Neural cell (in vitro differentiated cells): Measurements from ENCODE around the gene C16orf74. TPM values are rescaled to one million over a fixed set of nuclear protein-coding genes. Genes with fewer than 3 reads are reported as not detected.

Experiments
- H2AFZ ChIP-seq: fragments of 200-600, 300-800 bp; sonication (generic), shearing (Covaris generic); 2 replicates; pipeline ENCODE4 v1.6.0; 2014; ENCODE audit warnings: low read depth, mild to moderate bottlenecking, antibody characterized with exemption, low read length, moderate library complexity
- H3F3A ChIP-seq: fragments of 200-600 bp; shearing (Covaris generic); 2 replicates; pipeline ENCODE4 v1.6.1; 2016; ENCODE audit warnings: mild to moderate bottlenecking, moderate library complexity, mixed read lengths, antibody characterized with exemption, low read length; ENCODE audit not compliant: insufficient read depth, poor library complexity, severe bottlenecking
- H3K27ac ChIP-seq: fragments of 200-600, 300-800 bp; sonication (generic), shearing (Covaris generic); 2 replicates; pipeline ENCODE4 v1.5.1; 2014; ENCODE audit warnings: mild to moderate bottlenecking, low read length, moderate library complexity
- H3K27me3 ChIP-seq: fragments of 300-800, 200-600 bp; sonication (generic), shearing (Covaris generic); 2 replicates; pipeline ENCODE4 v1.6.0; 2014; ENCODE audit warnings: mild to moderate bottlenecking, low read depth, low read length, moderate library complexity; ENCODE audit not compliant: insufficient read depth
- H3K36me3 ChIP-seq: fragments of 300-800, 200-600 bp; sonication (generic), shearing (Covaris generic); 2 replicates; pipeline ENCODE4 v1.5.1; 2014; ENCODE audit warnings: mild to moderate bottlenecking, antibody characterized with exemption, low read length, moderate library complexity; ENCODE audit not compliant: insufficient read depth
- H3K4me2 ChIP-seq: fragments of 300-800, 200-600 bp; sonication (generic), shearing (Covaris generic); 2 replicates; pipeline ENCODE4 v1.6.0; 2014; ENCODE audit warnings: mild to moderate bottlenecking, low read length
- H3K4me3 ChIP-seq: fragments of 300-800, 200-600 bp; sonication (generic), shearing (Covaris generic); 2 replicates; pipeline ENCODE4 v1.5.1; 2014; ENCODE audit warnings: mild to moderate bottlenecking, low read length, moderate library complexity
- H3K79me2 ChIP-seq: fragments of 200-600 bp; shearing (Covaris generic); replicated peaks from 2 replicates; pipeline ENCODE4 v1.6.0; 2014; ENCODE audit warnings: mild to moderate bottlenecking, low read length, moderate library complexity; ENCODE audit not compliant: insufficient read depth
- H3K9ac ChIP-seq: fragments of 300-800, 200-600 bp; sonication (generic), shearing (Covaris generic); 2 replicates; pipeline ENCODE4 v1.6.1; 2016; ENCODE audit warnings: mild to moderate bottlenecking, low read length, mixed read lengths
- H3K9me2 ChIP-seq: fragments of 200-600 bp; shearing (Covaris generic); 2 replicates; pipeline ENCODE4 v1.6.1; 2016; ENCODE audit warnings: mild to moderate bottlenecking, low read length, mixed read lengths; ENCODE audit not compliant: insufficient read depth
- H3K9me3 ChIP-seq: fragments of 200-600, 300-800 bp; sonication (generic), shearing (Covaris generic); 2 replicates; pipeline ENCODE4 v1.6.1; 2016; ENCODE audit warnings: mild to moderate bottlenecking, mixed run types, low read length, moderate library complexity, mixed read lengths
- H4K20me1 ChIP-seq: fragments of 200-600 bp; shearing (Covaris generic); 2 replicates; pipeline ENCODE4 v1.6.1; 2016; ENCODE audit warnings: mild to moderate bottlenecking, mixed run types; ENCODE audit not compliant: insufficient read depth
- CTCF ChIP-seq: fragments of 450-650 bp; IDR thresholded peaks from 2 replicates; pipeline ENCODE4 v1.5.1; 2014; ENCODE audit warnings: antibody characterized with exemption, mild to moderate bottlenecking, moderate library complexity; ENCODE audit not compliant: poor library complexity, severe bottlenecking
- EP300 ChIP-seq: fragments of 450-650 bp; conservative IDR thresholded peaks from 2 replicates; pipeline ENCODE4 v1.6.1; 2014; ENCODE audit warnings: antibody characterized with exemption, mild to moderate bottlenecking, moderate library complexity; ENCODE audit not compliant: poor library complexity, severe bottlenecking
- EZH2 ChIP-seq: fragments of 200-600, 300-800 bp; shearing (Covaris generic), sonication (generic); IDR thresholded peaks from 2 replicates; pipeline ENCODE4 v1.6.1; 2014; ENCODE audit warnings: antibody characterized with exemption, low read length, borderline replicate concordance, mild to moderate bottlenecking; ENCODE audit not compliant: insufficient read depth, poor library complexity, severe bottlenecking
- MXI1 ChIP-seq: fragments of 450-650 bp; conservative IDR thresholded peaks from 2 replicates; pipeline ENCODE4 v1.6.1; 2014; ENCODE audit warnings: antibody characterized with exemption, mild to moderate bottlenecking; ENCODE audit not compliant: poor library complexity, severe bottlenecking
- POLR2AphosphoS5 ChIP-seq: IDR thresholded peaks from 2 replicates; pipeline ENCODE4 v1.6.1; 2012
- RAD21 ChIP-seq: fragments of 450-650 bp; conservative IDR thresholded peaks from 2 replicates; pipeline ENCODE4 v1.6.1; 2014; ENCODE audit warnings: antibody characterized with exemption, mild to moderate bottlenecking, moderate library complexity
- REST ChIP-seq: IDR thresholded peaks from 2 replicates; pipeline ENCODE4 v1.6.1; 2012; ENCODE audit warnings: borderline replicate concordance
- SMC3 ChIP-seq: fragments of 450-650 bp; conservative IDR thresholded peaks from 2 replicates; pipeline ENCODE4 v1.6.1; 2014; ENCODE audit warnings: antibody characterized with exemption, mild to moderate bottlenecking, moderate library complexity; ENCODE audit not compliant: poor library complexity
- TAF1 ChIP-seq: IDR thresholded peaks from 2 replicates; pipeline ENCODE4 v1.6.1; 2012; ENCODE audit warnings: low read depth
- polyA plus RNA-seq: library from polyadenylated mRNA; depleted of rRNA; stranded (reverse); fragments of >200 nt; gene quantifications from 2 replicates; pipeline ENCODE4 v1.2.3, GENCODE V29; 2014

C16orf74 gene
- polyA plus RNA-seq, 1 donor from 2014 or later, result not detected

- Histone ChIP-seq H3K9me3 (no peaks in the 10 kb centered on the region), H3K36me3 (no peaks in the 10 kb centered on the region), H3K79me2 (peaks cover 4% of the 10 kb centered on the region), H3K4me2 (no peak overlapping the region), H2AFZ (no peak overlapping the region), H3K4me3 (peak overlapping the region; percentile 88), H3K27ac (no peak overlapping the region), H3K9me2 (no peaks in the 10 kb centered on the region), H3K9ac (no peak overlapping the region), H4K20me1 (no peaks in the 10 kb centered on the region), H3F3A (no peaks in the 10 kb centered on the region), H3K27me3 (no peaks in the 10 kb centered on the region)
- TF ChIP-seq EZH2 (no peak), MXI1 (no peak)
Measured at GRCh38 chr16:85689285-85689949, 61.5 kb downstream of the C16orf74 start.

- H3F3A ChIP-seq, result no peaks in the 10 kb centered on the region
- TF ChIP-seq MXI1 (peak; percentile 67), POLR2AphosphoS5 (peak; percentile 7), TAF1 (no peak), EP300 (no peak), EZH2 (no peak), SMC3 (no peak), REST (no peak), RAD21 (no peak), CTCF (no peak)
- H3K36me3 ChIP-seq, result no peaks in the 10 kb centered on the region
- no peaks in the 10 kb centered on the region for H3K9me2 ChIP-seq
- no peaks in the 10 kb centered on the region for H3K9me3 ChIP-seq
- H2AFZ ChIP-seq, result no peak within 1 kb of the TSS
- H4K20me1 ChIP-seq, result no peaks in the 10 kb centered on the region
- H3K4me3 ChIP-seq, result peak within 1 kb of the TSS; percentile 88
- H3K27me3 ChIP-seq, result no peaks in the 10 kb centered on the region
- no peak within 1 kb of the TSS for H3K27ac ChIP-seq
- no peak within 1 kb of the TSS for H3K9ac ChIP-seq
- peaks cover 4% of the 10 kb centered on the region for H3K79me2 ChIP-seq
- H3K4me2 ChIP-seq, result peak within 1 kb of the TSS; percentile 68
Measured at GRCh38 chr16:85688586-85689284, 62.2 kb downstream of the C16orf74 start, which contains the start of gene GINS2. Gene GINS2, minus strand, starts transcription at chr16:85688954. Its CDS starts 56 bp downstream, at chr16:85688898.
